ENCODE measurements around the gene MXRA8. TPM values are rescaled to one million over a fixed set of nuclear protein-coding genes. Genes with fewer than 3 reads are reported as not detected.
"Not testable (repeated sequence)": the region's sequence is repeated elsewhere in the genome, so short reads cannot be mapped to it uniquely, and the experiment has no call there.

MXRA8 gene
- total RNA-seq, 1 donor from 2014 or later = 345 TPM

- Histone ChIP-seq H3K9me3 (no peaks in the 10 kb centered on the region), H3K27me3 (no peaks in the 10 kb centered on the region), H3K27ac (no peak overlapping the region), H3K4me3 (peak overlapping the region in 1 of 2 donors; percentile 100), H3K36me3 (peaks cover 7 to 9% of the 10 kb centered on the region in 2 donors), H3K4me1 (peaks cover 23 to 26% of the 10 kb centered on the region in 2 donors)
- no peak for DNase-seq (ENCODE audit: low spot score in 2 of 2)
- TF ChIP-seq CTCF (IDR thresholded peaks at IDR 0.05) = no peak
- intact Hi-C loops (cut with DNase I) = no loop called here
Measured at GRCh38 chr1:1373051-1373814, 14.9 kb upstream of the MXRA8 start.

GRCh38 chr1:1371746-1372711, 13.7 kb upstream of the MXRA8 start:
- intact Hi-C loops (cut with DNase I) = no loop called here
- DNase-seq (ENCODE audit: low spot score in 2 of 2) = peak in 1 of 2 donors; percentile 79
- H3K36me3 ChIP-seq = peaks cover 7 to 9% of the 10 kb centered on the region in 2 donors
- H3K4me3 ChIP-seq = no peak overlapping the region
- H3K27me3 ChIP-seq = no peaks in the 10 kb centered on the region
- TF ChIP-seq CTCF (IDR thresholded peaks at IDR 0.05) = peak; percentile 88 to 97 (median 96)
- H3K27ac ChIP-seq = no peak overlapping the region
- peaks cover 23 to 26% of the 10 kb centered on the region in 2 donors for H3K4me1 ChIP-seq
- no peaks in the 10 kb centered on the region for H3K9me3 ChIP-seq

- Histone ChIP-seq H3K36me3 (peaks cover 7 to 9% of the 10 kb centered on the region in 2 donors), H3K9me3 (no peaks in the 10 kb centered on the region), H3K4me1 (peaks cover 23 to 26% of the 10 kb centered on the region in 2 donors), H3K27ac (no peak overlapping the region), H3K4me3 (no peak overlapping the region), H3K27me3 (no peaks in the 10 kb centered on the region)
- no peak for TF ChIP-seq CTCF (IDR thresholded peaks at IDR 0.05)
- no peak for DNase-seq (ENCODE audit: low spot score in 2 of 2)
- intact Hi-C loops (cut with DNase I) = no loop called here
Measured at GRCh38 chr1:1371364-1371745, 13.0 kb upstream of the MXRA8 start.

- no peak for TF ChIP-seq CTCF (IDR thresholded peaks at IDR 0.05)
- Histone ChIP-seq H3K27me3 (no peaks in the 10 kb centered on the region), H3K4me1 (peaks cover 20 to 24% of the 10 kb centered on the region in 2 donors), H3K9me3 (no peaks in the 10 kb centered on the region), H3K27ac (no peak overlapping the region), H3K36me3 (peaks cover 7 to 9% of the 10 kb centered on the region in 2 donors), H3K4me3 (no peak overlapping the region)
- peak in 1 of 2 donors; percentile 63 for DNase-seq (ENCODE audit: low spot score in 2 of 2)
- intact Hi-C loops (cut with DNase I) = no loop called here
Measured at GRCh38 chr1:1370771-1371300, 12.5 kb upstream of the MXRA8 start.

- DNase-seq (ENCODE audit: low spot score in 2 of 2); intact Hi-C loops (cut with DNase I); H3K4me3 ChIP-seq; H3K9me3 ChIP-seq; H3K36me3 ChIP-seq; H3K27me3 ChIP-seq; H3K27ac ChIP-seq: not testable (repeated sequence)
- peaks cover 19 to 21% of the 10 kb centered on the region in 2 donors for H3K4me1 ChIP-seq
Measured at GRCh38 chr1:1370094-1370493, 11.7 kb upstream of the MXRA8 start.
